Right lobe of liver (tissue), 4 donors: ENCODE results near the gene PRIM2.
"Not testable (repeated sequence)": the region's sequence is repeated elsewhere in the genome, so short reads cannot be mapped to it uniquely, and the experiment has no call there.

ENCODE experiments used
- POLR2A ChIP-seq: fragments of 450-650 bp; IDR thresholded peaks from one replicate; pipeline ENCODE4 v1.6.1; 2017; ENCODE audit warnings: antibody characterized with exemption, mild to moderate bottlenecking
- TF ChIP-seq, protein P1 (sequence below), 4 donors: fragments of 200-600 bp in 3 of 4; fragments of 450-650 bp in 1 of 4; IDR thresholded peaks; one replicate each; pipeline versions ENCODE4 v1.5.1 to v1.8.0; 2016 to 2022; ENCODE audit warnings: antibody characterized with exemption in 4 of 4, mild to moderate bottlenecking in 2 of 4
- donor health status: DM: no; HTN: no; CAD: no.
- donor health status: DM: no; HTN: no; CAD: no.
- donor health status: DM: no; HTN: yes; CAD: no.

DNA sequence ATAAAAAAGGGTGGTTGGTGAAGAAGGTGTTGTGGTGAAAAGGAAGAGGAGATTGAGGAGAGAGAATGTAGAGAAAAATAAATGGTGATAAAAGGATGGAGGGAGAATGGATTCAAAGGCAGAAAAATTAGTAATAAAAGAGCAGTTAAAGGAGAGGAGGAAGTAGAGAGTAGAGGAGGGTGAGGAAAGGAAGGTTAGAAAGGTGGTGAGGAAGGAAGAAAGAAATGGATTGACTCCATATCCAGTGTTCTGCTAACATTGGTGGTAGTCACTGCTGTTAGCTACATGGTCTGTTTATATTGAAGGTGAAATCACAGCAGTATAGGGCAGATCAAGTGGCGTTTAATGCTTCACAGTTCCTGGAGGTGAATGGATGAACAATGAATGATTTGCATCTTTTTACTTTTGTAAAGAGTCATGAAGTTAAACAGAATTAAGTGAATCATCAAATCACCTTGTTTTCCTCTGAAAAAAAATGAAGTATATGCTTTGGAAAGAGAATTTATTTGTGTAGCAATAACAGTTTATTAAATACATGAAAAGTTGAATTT, 154.0 kb downstream of the PRIM2 start:
- TF ChIP-seq, protein P1, sequence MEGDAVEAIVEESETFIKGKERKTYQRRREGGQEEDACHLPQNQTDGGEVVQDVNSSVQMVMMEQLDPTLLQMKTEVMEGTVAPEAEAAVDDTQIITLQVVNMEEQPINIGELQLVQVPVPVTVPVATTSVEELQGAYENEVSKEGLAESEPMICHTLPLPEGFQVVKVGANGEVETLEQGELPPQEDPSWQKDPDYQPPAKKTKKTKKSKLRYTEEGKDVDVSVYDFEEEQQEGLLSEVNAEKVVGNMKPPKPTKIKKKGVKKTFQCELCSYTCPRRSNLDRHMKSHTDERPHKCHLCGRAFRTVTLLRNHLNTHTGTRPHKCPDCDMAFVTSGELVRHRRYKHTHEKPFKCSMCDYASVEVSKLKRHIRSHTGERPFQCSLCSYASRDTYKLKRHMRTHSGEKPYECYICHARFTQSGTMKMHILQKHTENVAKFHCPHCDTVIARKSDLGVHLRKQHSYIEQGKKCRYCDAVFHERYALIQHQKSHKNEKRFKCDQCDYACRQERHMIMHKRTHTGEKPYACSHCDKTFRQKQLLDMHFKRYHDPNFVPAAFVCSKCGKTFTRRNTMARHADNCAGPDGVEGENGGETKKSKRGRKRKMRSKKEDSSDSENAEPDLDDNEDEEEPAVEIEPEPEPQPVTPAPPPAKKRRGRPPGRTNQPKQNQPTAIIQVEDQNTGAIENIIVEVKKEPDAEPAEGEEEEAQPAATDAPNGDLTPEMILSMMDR (IDR thresholded peaks at IDR 0.05), result not testable (repeated sequence)
- not testable (repeated sequence) for TF ChIP-seq POLR2A
